Left colon (tissue), 2 donors: ENCODE results near the gene LGR4. TPM values are rescaled to one million over a fixed set of nuclear protein-coding genes. Genes with fewer than 3 reads are reported as not detected.
A peak's percentile ranks its signal among the peaks of the same experiment; 100 is the strongest.

Experiments
- ATAC-seq: fragments of 200-7000 bp; cut with Tn5 transposase; one replicate; pipeline ENCODE4 v1.9.1; 2020; ENCODE audit warnings: mild to moderate bottlenecking, moderate library complexity
- DNase-seq, 2 donors: peaks; one replicate each; pipeline ENCODE4 v3.0.0-alpha.2; 2020
- intact Hi-C, 2 donors: fragments of 100-400 bp; cut with DNase I in 1 of 2; cut with micrococcal nuclease in 1 of 2; formaldehyde crosslinking; loops; one replicate each; pipeline versions ENCODE4 v1.11.2 to v1.14.0; 2022; cut with DNase I, micrococcal nuclease
- total RNA-seq, 2 donors: library from RNA; stranded (reverse); fragmentation: NEBNext Ultra II Directional; extraction: Animal tissue kit (Norgen Biotek cat#: 25700); gene quantifications; one replicate each; pipeline ENCODE4 v1.2.1, GENCODE V29; 2021
- donor health status: DM: no; HTN: no; CAD: no.
- donor health status: DM: yes; HTN: yes; CAD: no.

Gene LGR4
- total RNA-seq, 2 donors from 2014 or later: 120 to 125 TPM

- no peak for ATAC-seq
- intact Hi-C loops: no loop called here
- DNase-seq: no peak
Observed at GRCh38 chr11:27443227-27443626, 29.4 kb downstream of the LGR4 start.

GRCh38 chr11:27440090-27440489 lies 32.5 kb downstream of the LGR4 start:
- ATAC-seq (no peak), DNase-seq (no peak)
- intact Hi-C loops: no loop called here

GRCh38 chr11:27438595-27438981 lies 34.0 kb downstream of the LGR4 start:
- ATAC-seq (peak; percentile 66), DNase-seq (no peak)
- intact Hi-C loops: no loop called here

GRCh38 chr11:27437829-27438594 lies 34.6 kb downstream of the LGR4 start:
- ATAC-seq (peak; percentile 66), DNase-seq (no peak)
- intact Hi-C loops: no loop called here

- intact Hi-C loops: no loop called here
- no peak for DNase-seq
- no peak for ATAC-seq
Observed at GRCh38 chr11:27436916-27437315, 35.7 kb downstream of the LGR4 start.

GRCh38 chr11:27433742-27434141 lies 38.8 kb downstream of the LGR4 start:
- no peak for DNase-seq
- ATAC-seq: no peak
- intact Hi-C loops: no loop called here

- intact Hi-C loops: no loop called here
- ATAC-seq (peak; percentile 22), DNase-seq (no peak)
Observed at GRCh38 chr11:27431808-27432207, 40.8 kb downstream of the LGR4 start.

- DNase-seq: no peak
- peak; percentile 14 for ATAC-seq
- intact Hi-C loops: no loop called here
Observed at GRCh38 chr11:27429761-27430393, 42.7 kb downstream of the LGR4 start.

- intact Hi-C loops: no loop called here
- DNase-seq: no peak
- ATAC-seq: peak; percentile 56
Observed at GRCh38 chr11:27427183-27427980, 45.2 kb downstream of the LGR4 start.

- ATAC-seq: no peak
- DNase-seq: no peak
- intact Hi-C loops: no loop called here
Observed at GRCh38 chr11:27425814-27426213, 46.8 kb downstream of the LGR4 start.

GRCh38 chr11:27423125-27423524 lies 49.5 kb downstream of the LGR4 start:
- no peak for DNase-seq
- peak; percentile 18 for ATAC-seq
- intact Hi-C loops: no loop called here

- intact Hi-C loops: no loop called here
- ATAC-seq (no peak), DNase-seq (no peak)
Observed at GRCh38 chr11:27421819-27422494, 50.6 kb downstream of the LGR4 start.

- intact Hi-C loops: no loop called here
- peak; percentile 82 for ATAC-seq
- no peak for DNase-seq
Observed at GRCh38 chr11:27420722-27421572, 51.6 kb downstream of the LGR4 start.

GRCh38 chr11:27420217-27420616 lies 52.4 kb downstream of the LGR4 start:
- no peak for DNase-seq
- no peak for ATAC-seq
- intact Hi-C loops: no loop called here

GRCh38 chr11:27418356-27418755 lies 54.2 kb downstream of the LGR4 start:
- intact Hi-C loops: no loop called here
- no peak for DNase-seq
- no peak for ATAC-seq

GRCh38 chr11:27416568-27417176 lies 55.9 kb downstream of the LGR4 start:
- DNase-seq (no peak), ATAC-seq (no peak)
- intact Hi-C loops: no loop called here

GRCh38 chr11:27414644-27415043 lies 57.9 kb downstream of the LGR4 start:
- ATAC-seq: no peak
- intact Hi-C loops: no loop called here
- DNase-seq: no peak

GRCh38 chr11:27413218-27413617 lies 59.4 kb downstream of the LGR4 start:
- ATAC-seq (no peak), DNase-seq (no peak)
- intact Hi-C loops: no loop called here
